HCT116 (cell line): ENCODE data around the gene ADNP. TPM values are rescaled to one million over a fixed set of nuclear protein-coding genes. Genes with fewer than 3 reads are reported as not detected.

Source experiments
- ATAC-seq: fragments of 200-7000 bp; cut with Tn5 transposase; 2 replicates; pipeline ENCODE4 v1.9.1; 2020; ENCODE audit warnings: mild to moderate bottlenecking, moderate library complexity
- BruUV-seq: library from RNA; stranded (reverse); fragments of 400-500 nt; replicated peaks from 2 replicates; lab custom pipeline; 2021; lab: Mats Ljungman, UMichigan
- CTCF ChIA-PET: fragments of 300-600 bp; sonication (Branson Sonifier 250); formaldehyde crosslinking; loops from one replicate; lab custom pipeline; 2021; ENCODE audit warnings: antibody characterized with exemption; lab: Charles Lee
- POLR2A ChIA-PET: fragments of 300-600, 350-600 bp; sonication (Branson Sonifier 250); formaldehyde crosslinking; loops from one replicate; lab custom pipeline; 2021; ENCODE audit warnings: antibody characterized with exemption; lab: Charles Lee
- RAD21 ChIA-PET, 2 experiments: fragments of 300-600 bp; sonication (Branson Sonifier 250); formaldehyde crosslinking; loops; one replicate each; lab custom pipeline; 2023; ENCODE audit warnings: low total read pairs in 2 of 2; ENCODE audit not compliant: uncharacterized antibody in 2 of 2, unreplicated experiment in 2 of 2, low non-redundant PET in 1 of 2; lab: Charles Lee
- DNase-seq: peaks from one replicate; pipeline ENCODE4 v3.0.0-alpha.2; 2010; ENCODE audit warnings: low read depth, low spot score
- H2AFZ ChIP-seq: fragments of 200-600 bp; shearing (Covaris generic), sonication (generic); 2 replicates; pipeline ENCODE4 v1.6.1; 2017; ENCODE audit warnings: low read depth, mixed run types, mixed read lengths, antibody characterized with exemption, low read length; ENCODE audit not compliant: poor library complexity, severe bottlenecking
- H3K27ac ChIP-seq: 2 replicates; pipeline ENCODE4 v1.5.1; 2012; ENCODE audit warnings: low read depth, low read length
- H3K27me3 ChIP-seq: fragments of 200-600 bp; sonication (generic); 2 replicates; pipeline ENCODE4 v1.6.1; 2016; ENCODE audit warnings: mixed run types, low read length, mixed read lengths; ENCODE audit not compliant: insufficient read depth
- H3K36me3 ChIP-seq, 2 experiments: fragments of 200-500 bp in 1 of 2; fragments of 200-600 bp in 1 of 2; sonication (Bioruptor generic) in 1 of 2; sonication (generic) in 1 of 2; 2 replicates each; pipeline versions ENCODE4 v1.5.1 to v1.6.1; 2014 to 2016; ENCODE audit warnings: low read length in 2 of 2, inconsistent platforms in 1 of 2, mixed read lengths in 1 of 2, mixed run types in 1 of 2; ENCODE audit not compliant: insufficient read depth in 2 of 2, control insufficient read depth in 1 of 2
- H3K4me1 ChIP-seq, 2 experiments: fragments of 200-600 bp in 1 of 2; sonication (generic) in 1 of 2; 2 replicates each; pipeline versions ENCODE4 v1.5.1 to v1.6.1; 2012 to 2017; ENCODE audit warnings: low read length in 2 of 2, inconsistent platforms in 1 of 2, mild to moderate bottlenecking in 1 of 2, mixed read lengths in 1 of 2, mixed run types in 1 of 2, moderate library complexity in 1 of 2; ENCODE audit not compliant: insufficient read depth in 2 of 2, control insufficient read depth in 1 of 2
- H3K4me2 ChIP-seq: fragments of 200-600 bp; sonication (generic); 2 replicates; pipeline ENCODE4 v1.6.1; 2017; ENCODE audit warnings: mixed run types, low read length, mixed read lengths
- H3K4me3 ChIP-seq, 2 experiments: fragments of 200-600 bp in 1 of 2; sonication (generic) in 1 of 2; replicated peaks in 1 of 2; 2 replicates each; pipeline ENCODE4 v1.5.1; 2011 to 2016; ENCODE audit warnings: low read length in 2 of 2, control low read depth in 1 of 2, low read depth in 1 of 2, mild to moderate bottlenecking in 1 of 2, mixed read lengths in 1 of 2, mixed run types in 1 of 2
- H3K79me2 ChIP-seq: fragments of 200-600 bp; sonication (generic); 2 replicates; pipeline ENCODE4 v1.6.1; 2017; ENCODE audit warnings: mild to moderate bottlenecking, mixed run types, low read length, moderate library complexity, mixed read lengths; ENCODE audit not compliant: insufficient read depth
- H3K9ac ChIP-seq: fragments of 200-600 bp; sonication (generic); 2 replicates; pipeline ENCODE4 v1.6.1; 2016; ENCODE audit warnings: low read length, mixed read lengths
- H3K9me2 ChIP-seq: fragments of 200-600 bp; sonication (generic), shearing (Covaris generic); 2 replicates; pipeline ENCODE4 v1.6.1; 2017; ENCODE audit warnings: mixed run types, mild to moderate bottlenecking, moderate library complexity; ENCODE audit not compliant: insufficient read depth
- H3K9me3 ChIP-seq, 2 experiments: fragments of 200-500 bp in 1 of 2; fragments of 200-600 bp in 1 of 2; sonication (Bioruptor generic) in 1 of 2; sonication (generic) in 1 of 2; 2 replicates each; pipeline ENCODE4 v1.6.1; 2014 to 2017; ENCODE audit warnings: low read length in 2 of 2, mixed read lengths in 2 of 2, inconsistent platforms in 1 of 2, low read depth in 1 of 2, mild to moderate bottlenecking in 1 of 2, mixed run types in 1 of 2, moderate library complexity in 1 of 2; ENCODE audit not compliant: control insufficient read depth in 1 of 2, insufficient read depth in 1 of 2
- H4K20me1 ChIP-seq: fragments of 200-600 bp; sonication (generic), shearing (Covaris generic); 2 replicates; pipeline ENCODE4 v1.6.1; 2017; ENCODE audit warnings: mixed run types, mild to moderate bottlenecking, moderate library complexity; ENCODE audit not compliant: insufficient read depth
- CBX3 ChIP-seq: IDR thresholded peaks from 2 replicates; pipeline ENCODE4 v1.6.1; 2012; ENCODE audit warnings: low read depth
- CEBPB ChIP-seq: IDR thresholded peaks from 2 replicates; pipeline ENCODE4 v1.6.1; 2012; ENCODE audit warnings: low read depth
- EGR1 ChIP-seq: IDR thresholded peaks from 2 replicates; pipeline ENCODE4 v1.6.1; 2012; ENCODE audit warnings: low read depth
- ELF1 ChIP-seq: IDR thresholded peaks from 2 replicates; pipeline ENCODE4 v1.6.1; 2012; ENCODE audit warnings: low read depth, borderline replicate concordance
- FOSL1 ChIP-seq: IDR thresholded peaks from 2 replicates; pipeline ENCODE4 v1.6.1; 2012; ENCODE audit warnings: low read depth
- JUND ChIP-seq: IDR thresholded peaks from 2 replicates; pipeline ENCODE4 v1.6.1; 2012
- POLR2A ChIP-seq: IDR thresholded peaks from 2 replicates; pipeline ENCODE4 v1.7.0; 2011; ENCODE audit warnings: borderline replicate concordance; ENCODE audit not compliant: insufficient read depth, insufficient read length; ENCODE audit errors: extremely low read depth
- POLR2AphosphoS5 ChIP-seq: IDR thresholded peaks from 2 replicates; pipeline ENCODE4 v1.6.1; 2011; ENCODE audit warnings: mild to moderate bottlenecking, low read depth, low read length, moderate library complexity
- RAD21 ChIP-seq: IDR thresholded peaks from 2 replicates; pipeline ENCODE4 v1.6.1; 2012; ENCODE audit warnings: low read depth, mild to moderate bottlenecking
- SIN3A ChIP-seq: IDR thresholded peaks from 2 replicates; pipeline ENCODE4 v1.6.1; 2012; ENCODE audit warnings: low read depth
- SP1 ChIP-seq: IDR thresholded peaks from 2 replicates; pipeline ENCODE4 v1.6.1; 2012; ENCODE audit warnings: low read depth
- SRF ChIP-seq: IDR thresholded peaks from 2 replicates; pipeline ENCODE4 v1.6.1; 2012; ENCODE audit warnings: low read depth
- TCF7L2 ChIP-seq: IDR thresholded peaks from 2 replicates; pipeline ENCODE4 v1.7.0; 2011; ENCODE audit warnings: borderline replicate concordance, inconsistent platforms; ENCODE audit not compliant: insufficient read depth, insufficient read length; ENCODE audit errors: extremely low read depth
- YY1 ChIP-seq: IDR thresholded peaks from 2 replicates; pipeline ENCODE4 v1.6.1; 2011; ENCODE audit warnings: low read length, low read depth, moderate library complexity, mild to moderate bottlenecking; ENCODE audit not compliant: insufficient replicate concordance; ENCODE audit errors: extremely low read depth
- ZFX ChIP-seq: fragments of 450-650 bp; IDR thresholded peaks from 2 replicates; pipeline ENCODE4 v1.6.1; 2017
- intact Hi-C: fragments of 100-400 bp; cut with micrococcal nuclease; formaldehyde crosslinking; loops from 2 replicates; pipeline ENCODE4 v1.10.0; 2022
- total RNA-seq: library from RNA; stranded (reverse); gene quantifications from one replicate; pipeline ENCODE4 v1.2.1, GENCODE V29; 2021; ENCODE audit not compliant: unreplicated experiment
- TF ChIP-seq, protein P1 (sequence below), 3 experiments: fragments of 200-600 bp in 1 of 3; sonication (generic) in 1 of 3; IDR thresholded peaks in 2 of 3; conservative IDR thresholded peaks in 1 of 3; 2 replicates each; pipeline ENCODE4 v1.5.1; 2012 to 2017; ENCODE audit warnings: low read depth in 2 of 3, low read length in 2 of 3, antibody characterized with exemption in 1 of 3, borderline replicate concordance in 1 of 3, control low read depth in 1 of 3, mild to moderate bottlenecking in 1 of 3, mixed read lengths in 1 of 3, mixed run types in 1 of 3, moderate library complexity in 1 of 3; ENCODE audit not compliant: insufficient read depth in 1 of 3
- TF ChIP-seq, protein P2 (sequence below): IDR thresholded peaks from 2 replicates; pipeline ENCODE4 v1.6.1; 2012
- TF ChIP-seq, protein P3 (sequence below): IDR thresholded peaks from 2 replicates; pipeline ENCODE4 v1.6.1; 2012

Gene ADNP
- total RNA-seq, 1 experiment from 2014 or later: 85.9 TPM

DNA sequence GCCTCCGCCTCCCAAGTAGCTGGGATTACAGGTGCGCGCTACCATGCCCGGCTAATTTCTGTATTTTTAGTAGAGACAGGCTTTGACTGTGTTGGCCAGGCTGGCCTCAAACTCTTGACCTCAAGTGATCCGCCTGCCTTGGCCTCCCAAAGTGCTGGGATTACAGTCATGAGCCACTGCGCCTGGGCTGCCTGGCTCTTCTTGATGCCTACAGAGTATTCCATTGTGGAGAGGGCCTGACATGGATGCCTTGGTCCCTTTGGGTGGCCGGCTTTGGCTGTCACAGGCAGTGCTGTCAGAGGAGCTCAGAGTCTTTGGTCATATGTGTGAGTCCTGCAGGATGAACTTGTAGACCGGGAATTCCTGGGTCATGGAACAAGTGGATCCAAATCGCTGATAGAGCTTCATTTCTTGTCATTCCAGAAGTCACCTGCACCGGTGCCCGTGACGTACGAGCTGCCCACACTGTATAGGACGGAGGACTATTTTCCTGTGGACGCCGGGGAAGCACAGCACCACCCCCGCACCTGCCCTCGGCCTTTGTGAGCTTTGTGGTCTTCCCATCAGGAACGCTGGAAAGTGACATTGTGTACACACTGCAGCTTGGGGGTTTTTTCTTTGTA, 55.1 kb downstream of the ADNP start (continued):
- TF ChIP-seq RAD21 (no peak), EGR1 (no peak), FOSL1 (no peak)

DNA sequence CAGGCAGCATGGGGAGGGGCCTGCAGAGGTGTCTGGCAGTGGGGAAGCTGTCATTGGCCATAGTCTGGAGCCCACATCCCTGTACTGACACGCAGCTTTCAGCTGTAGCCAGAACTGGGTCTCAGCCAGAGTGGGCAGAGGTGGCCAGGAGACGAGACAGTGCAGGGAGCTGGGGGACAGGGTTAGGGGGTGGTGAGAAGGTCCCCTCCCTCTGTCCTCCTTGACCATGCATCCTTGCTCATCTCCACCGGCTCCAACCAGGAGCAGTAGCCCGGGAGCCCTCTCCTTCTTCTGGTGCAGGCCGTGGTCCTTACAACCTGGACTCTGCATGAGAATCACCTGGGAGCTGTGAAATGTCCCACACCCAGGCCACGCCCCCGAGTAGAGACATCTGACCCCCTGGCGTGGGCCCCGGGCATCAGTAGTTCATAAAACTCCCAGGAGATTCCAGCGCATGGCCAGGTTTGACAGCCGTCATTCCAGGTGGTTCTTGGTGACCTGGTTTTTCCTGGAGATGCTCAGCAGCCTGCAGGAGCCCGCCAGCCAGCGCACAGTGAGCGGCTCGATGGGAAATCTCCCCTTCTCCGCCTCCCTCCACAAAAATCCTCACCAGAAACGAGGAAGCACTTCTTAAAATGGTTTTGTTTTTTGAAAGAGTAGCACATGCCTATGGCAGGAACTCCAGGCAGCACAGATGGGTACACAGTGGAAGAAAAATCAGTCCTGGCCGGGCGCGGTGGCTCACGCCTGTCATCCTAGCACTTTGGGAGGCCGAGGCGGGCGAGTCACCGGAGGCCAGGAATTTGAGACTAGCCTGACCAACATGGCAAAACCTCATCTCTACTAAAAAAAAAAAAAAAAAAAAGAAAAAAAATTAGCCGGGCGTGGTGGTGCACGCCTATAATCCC, 56.2 kb downstream of the ADNP start:
- POLR2A ChIA-PET: no interaction called here
- RAD21 ChIA-PET: no interaction called here
- TF ChIP-seq SIN3A: no peak
- TF ChIP-seq POLR2AphosphoS5: no peak
- no peak for TF ChIP-seq FOSL1
- no peak for TF ChIP-seq CEBPB
- no peak for TF ChIP-seq SRF
- TF ChIP-seq, protein P1, sequence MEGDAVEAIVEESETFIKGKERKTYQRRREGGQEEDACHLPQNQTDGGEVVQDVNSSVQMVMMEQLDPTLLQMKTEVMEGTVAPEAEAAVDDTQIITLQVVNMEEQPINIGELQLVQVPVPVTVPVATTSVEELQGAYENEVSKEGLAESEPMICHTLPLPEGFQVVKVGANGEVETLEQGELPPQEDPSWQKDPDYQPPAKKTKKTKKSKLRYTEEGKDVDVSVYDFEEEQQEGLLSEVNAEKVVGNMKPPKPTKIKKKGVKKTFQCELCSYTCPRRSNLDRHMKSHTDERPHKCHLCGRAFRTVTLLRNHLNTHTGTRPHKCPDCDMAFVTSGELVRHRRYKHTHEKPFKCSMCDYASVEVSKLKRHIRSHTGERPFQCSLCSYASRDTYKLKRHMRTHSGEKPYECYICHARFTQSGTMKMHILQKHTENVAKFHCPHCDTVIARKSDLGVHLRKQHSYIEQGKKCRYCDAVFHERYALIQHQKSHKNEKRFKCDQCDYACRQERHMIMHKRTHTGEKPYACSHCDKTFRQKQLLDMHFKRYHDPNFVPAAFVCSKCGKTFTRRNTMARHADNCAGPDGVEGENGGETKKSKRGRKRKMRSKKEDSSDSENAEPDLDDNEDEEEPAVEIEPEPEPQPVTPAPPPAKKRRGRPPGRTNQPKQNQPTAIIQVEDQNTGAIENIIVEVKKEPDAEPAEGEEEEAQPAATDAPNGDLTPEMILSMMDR (IDR thresholded peaks at IDR 0.05 in 2 of 3, conservative IDR thresholded peaks at IDR 0.05 in 1 of 3; ENCODE audit: borderline replicate concordance in 1 of 3, insufficient read depth in 1 of 3, low read depth in 2 of 3, low read length in 2 of 3): no peak
- TF ChIP-seq, protein P2, sequence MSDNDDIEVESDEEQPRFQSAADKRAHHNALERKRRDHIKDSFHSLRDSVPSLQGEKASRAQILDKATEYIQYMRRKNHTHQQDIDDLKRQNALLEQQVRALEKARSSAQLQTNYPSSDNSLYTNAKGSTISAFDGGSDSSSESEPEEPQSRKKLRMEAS: no peak
- TF ChIP-seq YY1: no peak
- no peak for TF ChIP-seq ELF1
- TF ChIP-seq, protein P3, sequence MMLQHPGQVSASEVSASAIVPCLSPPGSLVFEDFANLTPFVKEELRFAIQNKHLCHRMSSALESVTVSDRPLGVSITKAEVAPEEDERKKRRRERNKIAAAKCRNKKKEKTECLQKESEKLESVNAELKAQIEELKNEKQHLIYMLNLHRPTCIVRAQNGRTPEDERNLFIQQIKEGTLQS: no peak
- TF ChIP-seq TCF7L2: no peak
- no peak for TF ChIP-seq ZFX
- no peak for TF ChIP-seq CBX3
- TF ChIP-seq JUND: no peak
- no peak for TF ChIP-seq EGR1
- TF ChIP-seq RAD21: no peak
- no peak for TF ChIP-seq SP1
- TF ChIP-seq POLR2A: no peak
- TF ChIP-seq, all 23 proteins: peak for 0
- H3K9ac ChIP-seq: no peak overlapping the region
- H3K36me3 ChIP-seq: no peaks in the 10 kb centered on the region
- no peaks in the 10 kb centered on the region for H4K20me1 ChIP-seq
- H3K27me3 ChIP-seq: no peaks in the 10 kb centered on the region
- no TSS peak for BruUV-seq
- no peaks in the 10 kb centered on the region for H3K9me2 ChIP-seq
- H3K9me3 ChIP-seq: no peaks in the 10 kb centered on the region
- H2AFZ ChIP-seq: no peak overlapping the region
- no peak overlapping the region for H3K27ac ChIP-seq
- H3K4me3 ChIP-seq: no peak overlapping the region
- DNase-seq: no peak
- intact Hi-C loops: no loop called here
- H3K4me2 ChIP-seq: no peak overlapping the region
- CTCF ChIA-PET: no interaction called here
- no peak for ATAC-seq
- no peaks in the 10 kb centered on the region for H3K79me2 ChIP-seq
- no peaks in the 10 kb centered on the region for H3K4me1 ChIP-seq
